HG03558 (cell line): ENCODE results near the gene TFF1.
"Not testable (repeated sequence)": the region's sequence is repeated elsewhere in the genome, so short reads cannot be mapped to it uniquely, and the experiment has no call there.

ENCODE experiments used
- ATAC-seq: cut with Tn5 transposase; IDR thresholded peaks from one replicate; pipeline ENCODE4 v1.9.1; 2021; ENCODE audit warnings: moderate number of reproducible peaks; ENCODE audit not compliant: unreplicated experiment; ENCODE audit errors: extremely low read depth

The TFF1 gene

GRCh38 chr21:42366292-42367010 is at the start of gene TFF1:
TFF1 (minus strand) TSS chr21:42366535; CDS start chr21:42366495, 40 bp downstream.
- ATAC-seq: no peak

GRCh38 chr21:42414928-42415769 is 48.8 kb upstream of the TFF1 start:
- ATAC-seq: peak; percentile 56

DNA sequence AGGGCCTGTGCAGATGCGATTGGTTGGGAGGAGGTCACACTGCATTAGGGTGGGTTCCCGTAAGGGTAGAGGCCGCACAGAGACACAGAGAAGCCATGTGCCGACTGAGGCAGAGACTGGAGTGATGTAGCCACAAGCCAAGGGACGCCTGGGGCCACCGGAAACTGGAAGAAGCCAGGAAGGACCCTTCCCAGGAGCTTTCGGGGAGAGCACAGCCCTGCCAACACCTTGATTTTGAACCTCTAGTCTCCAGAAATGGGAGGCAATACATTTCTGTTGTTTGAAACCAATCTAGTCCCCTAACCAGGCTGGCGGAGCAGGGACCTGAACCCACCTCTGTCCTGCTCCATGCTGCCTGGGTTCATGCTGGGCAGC is 48.2 kb upstream of the TFF1 start:
- no peak for ATAC-seq

GRCh38 chr21:42414066-42414465 is 47.7 kb upstream of the TFF1 start:
- no peak for ATAC-seq

DNA sequence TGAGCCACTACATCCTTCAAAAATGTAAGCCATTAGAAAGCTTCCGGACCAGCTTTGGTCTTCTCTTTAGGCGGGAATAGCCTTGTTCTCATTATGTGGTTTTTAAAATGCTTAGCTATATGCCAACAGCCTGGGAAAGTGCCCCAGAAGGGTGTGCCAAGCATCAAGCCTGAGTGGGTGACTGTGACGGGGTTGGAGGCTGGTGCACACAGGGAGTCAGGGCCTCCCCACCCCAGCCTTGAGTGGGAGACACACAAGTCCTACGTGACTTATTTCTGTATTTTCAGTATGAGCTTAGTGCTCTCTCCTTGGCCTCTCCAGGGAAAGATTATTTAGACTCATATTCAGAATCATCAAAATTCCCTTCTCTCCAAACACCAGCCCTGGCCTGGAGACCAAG is 47.2 kb upstream of the TFF1 start:
- ATAC-seq: no peak

DNA sequence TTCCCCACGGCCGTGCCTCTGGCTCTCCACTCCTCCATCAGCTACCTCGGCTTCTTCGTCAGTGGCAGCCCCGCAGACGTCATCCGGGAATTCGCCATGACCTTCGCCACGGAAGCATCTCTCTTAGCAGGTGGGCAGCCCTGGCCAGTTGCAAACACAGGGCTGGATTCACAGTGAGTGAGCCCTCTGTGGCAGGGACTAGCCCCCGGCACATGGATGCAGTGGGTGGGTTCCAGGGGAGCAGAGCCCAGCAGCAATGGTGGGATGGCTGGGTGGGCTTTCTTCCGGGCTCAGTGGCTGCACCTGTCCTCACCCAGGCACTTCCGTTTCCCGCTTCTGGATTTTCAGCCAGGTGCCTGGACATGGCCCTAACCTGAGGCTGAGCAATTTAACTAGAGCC is 46.8 kb upstream of the TFF1 start:
- ATAC-seq: no peak

GRCh38 chr21:42412636-42412933 is 46.2 kb upstream of the TFF1 start:
- ATAC-seq: no peak

DNA sequence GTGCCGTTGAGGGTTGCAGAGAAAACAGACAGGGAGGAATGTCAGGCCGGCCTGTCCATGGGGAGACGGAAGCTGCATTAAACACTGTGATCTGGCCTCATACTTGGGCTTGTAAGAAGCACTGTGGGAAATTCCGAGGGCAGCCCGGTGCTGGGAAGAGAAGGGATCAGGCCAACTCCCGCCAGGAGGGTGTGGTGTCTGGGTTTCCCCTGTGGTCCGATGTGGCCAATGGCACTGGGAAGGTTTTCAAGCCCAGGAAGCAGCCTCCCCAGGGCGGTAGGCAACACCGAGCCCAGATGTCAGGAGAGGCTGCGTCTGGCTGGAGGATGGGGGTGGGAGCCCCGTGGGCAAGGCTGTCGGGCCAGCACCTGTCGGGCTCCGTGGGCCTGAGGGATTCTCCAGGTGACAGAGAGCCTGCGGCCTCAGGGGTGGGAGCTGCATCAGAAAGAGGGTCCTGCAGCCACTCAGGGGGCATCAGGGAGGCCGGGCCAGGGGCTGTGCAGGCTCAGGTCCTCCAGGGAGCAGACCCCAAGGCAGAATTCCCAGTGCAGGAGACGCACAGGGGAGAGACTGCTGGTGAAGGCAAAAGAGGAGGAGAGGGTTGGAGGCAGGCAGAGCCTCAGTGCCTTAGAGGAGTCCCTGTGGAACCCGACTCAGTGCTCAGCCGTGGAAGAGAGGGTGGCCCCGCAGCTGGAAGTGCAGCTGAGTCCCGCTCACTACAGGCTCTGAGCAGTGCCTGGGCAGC is 45.7 kb upstream of the TFF1 start:
- no peak for ATAC-seq

DNA sequence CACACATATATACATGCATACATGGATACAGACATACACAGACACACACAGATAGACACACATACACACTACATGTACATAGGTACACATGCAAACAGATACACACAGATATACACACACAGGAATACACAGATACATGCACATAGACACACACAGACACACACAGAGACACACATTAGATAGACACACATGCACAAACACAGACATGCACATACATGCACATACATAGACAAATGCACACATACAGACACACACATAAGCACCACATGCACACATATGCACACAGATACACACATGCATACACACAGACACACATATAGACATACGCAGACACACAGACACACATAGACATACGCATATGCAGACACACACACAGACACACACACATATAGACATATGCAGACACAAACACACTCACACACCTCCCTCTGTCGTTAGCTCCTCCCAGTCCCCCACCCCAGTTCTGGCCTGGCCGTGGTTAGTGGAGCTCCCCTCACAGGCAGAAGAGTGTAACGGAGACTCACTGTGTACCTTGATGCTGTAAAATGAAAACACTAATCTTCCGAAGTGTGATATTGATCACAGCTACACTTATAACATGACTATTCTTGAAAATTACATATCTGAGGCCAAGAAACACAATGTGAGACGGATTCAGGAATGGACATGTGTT is 45.0 kb upstream of the TFF1 start:
- ATAC-seq: no peak

- ATAC-seq: no peak
These were observed 43.0 kb upstream of the TFF1 start for GRCh38 chr21:42409366-42409765.

DNA sequence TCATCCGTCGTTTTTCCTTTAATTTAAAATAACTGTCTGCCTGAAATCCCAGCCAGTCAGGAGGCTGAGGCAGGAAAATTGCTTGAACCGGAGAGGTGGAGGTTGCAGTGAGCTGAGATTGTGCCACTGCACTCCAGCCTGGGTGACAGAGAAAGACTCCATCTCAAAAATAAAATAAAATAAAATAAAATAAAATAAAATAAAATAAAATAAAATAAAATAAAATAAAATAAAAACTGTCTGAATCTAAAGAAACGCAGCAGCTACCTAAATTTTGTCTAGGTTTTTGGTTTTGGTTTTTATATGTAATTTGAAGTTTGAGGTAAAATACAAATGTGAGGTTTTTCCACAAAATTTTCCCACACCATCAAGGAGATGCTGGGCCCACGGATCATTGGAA is 42.4 kb upstream of the TFF1 start:
- not testable (repeated sequence) for ATAC-seq

- no peak for ATAC-seq
These were observed 41.1 kb upstream of the TFF1 start for GRCh38 chr21:42407476-42407875.

DNA sequence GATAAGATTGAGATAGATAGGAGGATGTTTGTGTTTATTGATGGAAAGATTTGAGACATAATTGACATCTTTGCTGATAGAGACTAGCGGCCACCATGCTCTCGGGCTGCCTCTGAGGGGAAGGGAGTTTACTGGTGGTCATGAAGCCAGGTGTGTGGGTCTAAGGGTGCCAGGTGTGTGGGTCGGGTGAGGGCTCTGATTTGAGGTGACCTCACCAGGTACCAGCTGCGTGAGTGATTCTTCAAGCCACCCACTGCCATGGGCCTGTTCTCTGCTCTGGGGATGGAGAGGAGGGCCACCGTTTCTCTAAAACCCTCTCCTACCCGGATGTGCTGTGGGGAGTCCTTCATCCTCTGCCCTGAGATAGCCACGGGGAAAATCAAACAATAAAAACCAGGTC is 40.5 kb upstream of the TFF1 start:
- ATAC-seq: no peak

DNA sequence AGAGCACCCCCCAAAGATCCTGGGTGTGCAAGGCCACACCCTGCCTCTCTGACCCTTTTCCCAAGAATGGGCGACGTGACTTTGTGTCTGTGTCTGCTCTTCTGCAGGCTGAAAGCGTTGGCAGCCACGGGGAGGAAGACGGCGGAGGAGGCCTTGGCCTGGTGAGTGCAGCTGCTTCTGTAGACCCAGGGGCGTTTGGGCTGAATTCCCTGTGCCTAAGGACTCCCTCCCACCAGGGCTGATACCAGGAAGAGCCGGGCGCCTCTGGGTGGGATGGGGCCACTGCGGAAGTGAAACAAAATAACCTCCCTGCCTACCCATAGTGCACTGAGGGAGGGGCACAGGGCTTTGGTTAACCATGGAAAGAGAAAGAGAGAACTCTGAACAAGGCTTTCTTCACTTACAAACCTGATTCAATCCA is 39.9 kb upstream of the TFF1 start:
- ATAC-seq: no peak

GRCh38 chr21:42405064-42406013 is 39.0 kb upstream of the TFF1 start:
- ATAC-seq: no peak

DNA sequence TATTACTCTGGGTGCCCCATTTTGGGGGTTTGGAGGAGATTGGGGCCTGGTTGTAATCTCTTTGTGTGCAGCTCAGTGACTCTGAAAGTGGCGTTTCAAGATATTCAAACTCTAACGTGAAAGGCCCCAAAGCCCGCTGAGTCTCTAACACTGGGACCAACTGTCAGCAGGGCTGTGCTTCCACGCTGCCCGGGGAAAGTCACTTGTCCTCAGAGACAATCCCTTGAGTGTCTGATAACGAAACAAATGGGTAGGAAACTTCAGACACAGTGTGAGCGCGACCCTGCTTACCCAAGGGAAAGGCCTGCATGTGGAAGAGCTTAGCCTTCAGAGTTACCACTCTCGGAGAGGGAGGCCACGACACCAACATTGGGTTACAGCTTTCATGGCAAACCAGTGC is 38.2 kb upstream of the TFF1 start:
- ATAC-seq: no peak

DNA sequence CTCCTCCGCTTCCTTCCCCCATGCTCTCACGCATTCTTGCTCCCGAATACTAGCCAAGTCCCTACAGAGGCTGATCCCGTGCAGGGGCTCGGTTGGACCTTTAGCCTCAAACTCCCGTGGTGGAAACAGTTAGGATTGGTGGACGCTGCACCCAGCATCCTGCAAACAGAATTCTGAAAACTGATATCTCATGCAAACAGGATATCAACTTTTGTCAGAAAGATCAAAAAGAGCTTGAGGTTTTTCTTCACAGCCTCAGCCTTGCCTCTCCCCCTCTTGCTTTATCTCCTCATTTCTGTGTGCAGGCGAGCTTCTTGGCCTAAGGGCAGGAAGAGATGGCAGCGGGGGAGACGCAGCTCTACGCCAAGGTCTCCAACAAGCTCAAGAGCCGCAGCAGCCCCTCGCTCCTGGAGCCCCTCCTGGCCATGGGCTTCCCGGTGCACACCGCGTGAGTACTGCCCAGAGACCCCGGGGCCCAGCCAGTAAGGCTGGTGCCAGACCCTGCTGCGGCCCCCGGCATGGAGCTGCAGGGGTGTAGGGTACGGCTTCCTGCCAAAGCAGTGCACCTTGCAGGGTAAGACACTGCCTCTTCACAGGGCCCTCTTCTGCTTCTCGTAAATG is 37.4 kb upstream of the TFF1 start, which contains the start of gene UBASH3A:
Gene UBASH3A, plus strand, starts transcription at position 292 of the 621 bp plus-strand sequence. Its CDS starts 44 bp downstream, at position 336.
- no peak for ATAC-seq

DNA sequence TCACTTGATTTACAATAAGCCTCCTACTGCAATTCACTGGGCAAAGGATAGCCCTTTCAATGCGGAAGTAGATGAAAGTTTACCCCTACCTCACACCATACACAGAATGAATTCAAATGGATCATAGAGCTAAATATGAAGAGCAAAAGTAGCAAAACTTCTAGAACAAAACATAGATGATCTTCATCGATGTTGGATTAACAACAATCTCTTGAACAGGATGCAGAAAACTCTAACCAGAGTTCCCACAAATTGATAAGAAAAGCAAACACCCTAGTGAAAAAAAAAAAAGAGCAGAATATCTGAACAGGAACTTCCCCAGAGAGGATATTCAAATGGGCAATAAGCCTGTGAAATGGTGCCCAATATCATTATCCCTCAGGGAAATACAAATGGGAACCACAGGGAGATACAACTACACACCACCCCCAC is 35.5 kb upstream of the TFF1 start:
- ATAC-seq: no peak

DNA sequence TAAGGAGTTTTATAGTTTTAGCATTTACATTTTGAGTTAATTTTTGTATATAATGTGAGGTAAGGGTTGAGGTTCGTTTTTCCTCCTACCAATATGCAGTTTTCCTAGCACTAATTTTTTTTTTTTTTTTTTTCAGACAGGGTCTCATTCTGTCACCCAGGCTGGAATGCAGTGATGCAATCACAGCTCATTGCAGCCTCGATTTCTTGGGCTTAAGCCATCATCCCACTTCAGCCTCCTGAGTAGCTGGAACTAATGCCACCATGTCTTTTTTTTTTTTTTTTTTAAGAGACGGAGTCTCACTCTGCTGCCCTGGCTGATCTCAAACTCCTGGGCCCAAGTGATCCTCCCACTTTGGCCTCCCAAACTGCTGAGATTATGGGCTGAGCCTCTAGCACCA is 34.8 kb upstream of the TFF1 start:
- no peak for ATAC-seq
